CD4-positive, alpha-beta memory T cell (primary cell): Measurements from ENCODE around the gene TWIST1. TPM values are rescaled to one million over a fixed set of nuclear protein-coding genes. Genes with fewer than 3 reads are reported as not detected.

Experiments
- CTCF ChIA-PET: fragments of 350-600 bp; sonication (Branson Sonifier 250); formaldehyde crosslinking; loops from one replicate; lab custom pipeline; 2021; ENCODE audit warnings: inconsistent platforms; ENCODE audit not compliant: partially characterized antibody; lab: Charles Lee
- POLR2A ChIA-PET: fragments of 350-600 bp; sonication (Branson Sonifier 250); formaldehyde crosslinking; loops from one replicate; lab custom pipeline; 2021; ENCODE audit not compliant: partially characterized antibody; lab: Charles Lee
- DNase-seq, 5 donors: peaks; one replicate each; pipeline versions ENCODE4 v3.0.0 to v3.0.0-alpha.2; 2020 to 2022; ENCODE audit warnings: mixed read lengths in 1 of 5
- H3K27ac ChIP-seq: one replicate; pipeline ENCODE4 v1.7.0; 2013; ENCODE audit warnings: low read depth, low read length
- H3K27me3 ChIP-seq: 2 replicates; pipeline ENCODE4 v1.7.0; 2013; ENCODE audit warnings: mild to moderate bottlenecking, low read length, moderate library complexity; ENCODE audit not compliant: insufficient read depth
- H3K36me3 ChIP-seq: 2 replicates; pipeline ENCODE4 v1.7.0; 2013; ENCODE audit warnings: mild to moderate bottlenecking, low read length, moderate library complexity; ENCODE audit not compliant: insufficient read depth
- H3K4me1 ChIP-seq: 2 replicates; pipeline ENCODE4 v1.7.0; 2013; ENCODE audit warnings: mild to moderate bottlenecking, low read length, moderate library complexity; ENCODE audit not compliant: insufficient read depth
- H3K4me3 ChIP-seq, 2 donors: one replicate each; pipeline ENCODE4 v1.7.0; 2013; ENCODE audit warnings: low read length in 2 of 2, mild to moderate bottlenecking in 1 of 2
- H3K9me3 ChIP-seq, 2 donors: one replicate each; pipeline ENCODE4 v1.7.0; 2013; ENCODE audit warnings: low read length in 2 of 2, control low read depth in 1 of 2; ENCODE audit not compliant: control insufficient read depth in 1 of 2
- H3K27ac Mint-ChIP-seq, 7 donors: one replicate each; pipeline ENCODE4 v1.8.0; 2020 to 2021; ENCODE audit warnings: mixed read lengths in 7 of 7, mild to moderate bottlenecking in 6 of 7, inconsistent platforms in 3 of 7, moderate library complexity in 3 of 7
- H3K27me3 Mint-ChIP-seq, 2 donors: one replicate each; pipeline ENCODE4 v1.8.0; 2020 to 2021; ENCODE audit warnings: mixed read lengths in 2 of 2
- H3K36me3 Mint-ChIP-seq, 2 donors: one replicate each; pipeline ENCODE4 v1.8.0; 2020 to 2021; ENCODE audit warnings: mixed read lengths in 2 of 2, inconsistent platforms in 1 of 2, mild to moderate bottlenecking in 1 of 2
- H3K4me1 Mint-ChIP-seq, 4 donors: one replicate each; pipeline ENCODE4 v1.8.0; 2020 to 2021; ENCODE audit warnings: mixed read lengths in 4 of 4, mild to moderate bottlenecking in 1 of 4
- H3K4me3 Mint-ChIP-seq, 8 donors: one replicate each; pipeline ENCODE4 v1.8.0; 2020 to 2021; ENCODE audit warnings: mixed read lengths in 8 of 8, mild to moderate bottlenecking in 7 of 8, moderate library complexity in 6 of 8, inconsistent platforms in 3 of 8
- H3K9me3 Mint-ChIP-seq, 8 donors: one replicate each; pipeline ENCODE4 v1.8.0; 2020 to 2021; ENCODE audit warnings: mixed read lengths in 8 of 8, mild to moderate bottlenecking in 5 of 8, inconsistent platforms in 3 of 8, moderate library complexity in 1 of 8
- intact Hi-C: fragments of 100-400 bp; cut with micrococcal nuclease; formaldehyde crosslinking; loops from one replicate; pipeline ENCODE4 v1.15.1; 2023
- polyA plus RNA-seq, 2 donors: library from polyadenylated mRNA; unstranded; fragments of 300-500 nt; fragmentation: Illumina TruSeq; gene quantifications; one replicate each; pipeline ENCODE4 v1.2.3, GENCODE V29; 2021
- total RNA-seq, 2 experiments: library from RNA; stranded (reverse); gene quantifications; one replicate each; pipeline ENCODE4 v1.2.3, GENCODE V29; 2021

The TWIST1 gene
- total RNA-seq (not detected), polyA plus RNA-seq (not detected)

DNA sequence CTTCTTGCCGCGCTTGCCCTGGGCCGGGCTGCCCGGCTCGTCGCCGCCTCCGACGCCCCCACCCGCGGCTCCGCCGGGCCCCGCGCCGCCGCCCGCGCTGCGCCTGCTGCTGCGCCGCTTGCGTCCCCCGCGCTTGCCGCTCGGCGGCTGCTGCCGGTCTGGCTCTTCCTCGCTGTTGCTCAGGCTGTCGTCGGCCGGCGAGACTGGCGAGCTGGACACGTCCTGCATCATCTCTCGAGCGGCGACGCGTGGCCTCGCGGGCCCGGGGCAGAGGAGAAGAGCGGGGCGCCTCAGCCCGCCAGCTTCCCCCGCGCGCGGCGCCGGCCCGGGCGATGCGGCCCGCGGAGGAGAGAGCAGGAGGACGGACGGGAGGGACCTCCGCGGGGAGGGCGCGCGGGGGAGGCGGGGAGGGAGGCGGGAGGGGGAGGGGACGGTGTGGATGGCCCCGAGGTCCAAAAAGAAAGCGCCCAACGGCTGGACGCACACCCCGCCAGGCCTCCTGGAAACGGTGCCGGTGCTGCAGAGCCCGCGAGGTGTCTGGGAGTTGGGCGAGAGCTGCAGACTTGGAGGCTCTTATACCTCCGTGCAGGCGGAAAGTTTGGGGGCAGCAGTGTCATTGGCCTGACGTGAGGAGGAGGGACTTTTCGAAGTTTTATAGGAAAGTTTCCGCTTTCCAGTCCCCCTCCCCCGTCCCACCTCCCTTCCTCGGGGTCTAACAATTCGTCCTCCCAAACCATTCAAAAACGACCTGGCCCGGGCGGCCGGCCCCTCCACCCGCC lies at the start of gene TWIST1:
Gene TWIST1 (minus strand): TSS at position 546 of the 779 bp plus-strand sequence. CDS start 315 bp downstream, at position 231.
- Mint-ChIP-seq H3K27me3 (peaks cover 20 to 32% of the 10 kb centered on the region in 2 donors), H3K9me3 (peaks cover 0 to 10% (median 3%) of the 10 kb centered on the region in 8 donors), H3K4me3 (no peak within 1 kb of the TSS), H3K4me1 (peaks cover 0 to 2% (median under 1%) of the 10 kb centered on the region in 4 donors), H3K27ac (no peak within 1 kb of the TSS), H3K36me3 (no peaks in the 10 kb centered on the region)
- Histone ChIP-seq H3K4me1 (no peaks in the 10 kb centered on the region), H3K9me3 (no peaks in the 10 kb centered on the region), H3K27ac (no peak within 1 kb of the TSS), H3K4me3 (no peak within 1 kb of the TSS), H3K36me3 (no peaks in the 10 kb centered on the region), H3K27me3 (peaks cover 18% of the 10 kb centered on the region)
- POLR2A ChIA-PET: no interaction called here
- intact Hi-C loops: no loop called here
- no peak for DNase-seq
- CTCF ChIA-PET: no interaction called here

- Histone ChIP-seq H3K27me3 (no peaks in the 10 kb centered on the region), H3K27ac (no peak overlapping the region), H3K9me3 (no peaks in the 10 kb centered on the region), H3K4me1 (no peaks in the 10 kb centered on the region), H3K36me3 (no peaks in the 10 kb centered on the region), H3K4me3 (no peak overlapping the region)
- H3K4me1 Mint-ChIP-seq: no peaks in the 10 kb centered on the region
- H3K27me3 Mint-ChIP-seq: no peaks in the 10 kb centered on the region
- DNase-seq: no peak
- no peaks in the 10 kb centered on the region for H3K36me3 Mint-ChIP-seq
- H3K27ac Mint-ChIP-seq: no peak overlapping the region
- ChIA-PET POLR2A (no interaction called here), CTCF (no interaction called here)
- no peak overlapping the region for H3K4me3 Mint-ChIP-seq
- intact Hi-C loops: no loop called here
- H3K9me3 Mint-ChIP-seq: peaks cover 0 to 6% (median 0%) of the 10 kb centered on the region in 8 donors
Measured at GRCh38 chr7:19161671-19162070, 44.2 kb upstream of the TWIST1 start.

DNA sequence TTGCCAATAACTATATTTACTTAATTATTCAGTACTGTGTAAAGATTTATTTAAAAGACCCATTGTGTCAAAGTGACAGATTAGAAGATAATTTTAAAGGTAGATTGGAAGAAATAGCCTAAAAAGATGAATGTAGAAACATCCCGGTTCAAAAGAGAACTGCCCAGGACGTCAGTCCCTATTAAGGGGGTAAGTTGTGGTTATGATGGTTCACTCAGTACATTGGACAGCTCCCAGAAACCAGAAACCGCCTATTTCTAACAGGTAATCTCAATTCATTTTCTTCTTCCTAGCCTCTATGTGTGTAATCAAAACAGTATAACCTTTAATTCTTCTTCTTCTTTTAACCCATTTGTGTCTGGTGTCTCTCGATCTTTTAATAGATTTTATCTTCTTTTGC lies 29.3 kb upstream of the TWIST1 start:
- CTCF ChIA-PET: no interaction called here

GRCh38 chr7:19145434-19146115 lies 28.1 kb upstream of the TWIST1 start:
- no peaks in the 10 kb centered on the region for H3K9me3 ChIP-seq
- no peaks in the 10 kb centered on the region for H3K36me3 ChIP-seq
- H3K4me1 ChIP-seq: no peaks in the 10 kb centered on the region
- peaks cover 0 to 20% (median 9%) of the 10 kb centered on the region in 8 donors for H3K9me3 Mint-ChIP-seq
- H3K4me3 ChIP-seq: no peak overlapping the region
- H3K27ac Mint-ChIP-seq: no peak overlapping the region
- CTCF ChIA-PET: no interaction called here
- H3K27ac ChIP-seq: no peak overlapping the region
- no peaks in the 10 kb centered on the region for H3K36me3 Mint-ChIP-seq
- H3K27me3 Mint-ChIP-seq: peaks cover 12 to 15% of the 10 kb centered on the region in 2 donors
- no peak overlapping the region for H3K4me3 Mint-ChIP-seq
- intact Hi-C loops: no loop called here
- POLR2A ChIA-PET: no interaction called here
- H3K4me1 Mint-ChIP-seq: no peaks in the 10 kb centered on the region
- H3K27me3 ChIP-seq: no peaks in the 10 kb centered on the region
- no peak for DNase-seq

More for the DNA sequence above, 29.3 kb upstream of the TWIST1 start:
- no peak overlapping the region for H3K27ac ChIP-seq
- intact Hi-C loops: no loop called here
- no peaks in the 10 kb centered on the region for H3K9me3 ChIP-seq
- no peaks in the 10 kb centered on the region for H3K36me3 ChIP-seq
- Mint-ChIP-seq H3K27me3 (peaks cover 12 to 15% of the 10 kb centered on the region in 2 donors), H3K4me1 (no peaks in the 10 kb centered on the region), H3K9me3 (peaks cover 0 to 26% (median 10%) of the 10 kb centered on the region in 8 donors), H3K4me3 (no peak overlapping the region), H3K27ac (no peak overlapping the region), H3K36me3 (no peaks in the 10 kb centered on the region)
- DNase-seq: no peak
- no peak overlapping the region for H3K4me3 ChIP-seq
- POLR2A ChIA-PET: no interaction called here
- H3K27me3 ChIP-seq: no peaks in the 10 kb centered on the region
- H3K4me1 ChIP-seq: no peaks in the 10 kb centered on the region

- no peaks in the 10 kb centered on the region for H3K36me3 ChIP-seq
- Mint-ChIP-seq H3K36me3 (no peaks in the 10 kb centered on the region), H3K4me1 (no peaks in the 10 kb centered on the region), H3K9me3 (peaks cover 0 to 19% (median 9%) of the 10 kb centered on the region in 8 donors), H3K27ac (no peak within 1 kb of the TSS), H3K4me3 (no peak within 1 kb of the TSS), H3K27me3 (peaks cover 12 to 15% of the 10 kb centered on the region in 2 donors)
- ChIA-PET POLR2A (no interaction called here), CTCF (no interaction called here)
- H3K27me3 ChIP-seq: no peaks in the 10 kb centered on the region
- no peak within 1 kb of the TSS for H3K4me3 ChIP-seq
- H3K9me3 ChIP-seq: no peaks in the 10 kb centered on the region
- intact Hi-C loops: no loop called here
- no peaks in the 10 kb centered on the region for H3K4me1 ChIP-seq
- no peak within 1 kb of the TSS for H3K27ac ChIP-seq
- DNase-seq: no peak
Measured at GRCh38 chr7:19144661-19145433, 27.4 kb upstream of the TWIST1 start, which contains the start of gene FERD3L. Gene FERD3L, minus strand, starts transcription at chr7:19145421. Its CDS starts 59 bp downstream, at chr7:19145362.

GRCh38 chr7:19143881-19144574 lies 26.6 kb upstream of the TWIST1 start:
- Mint-ChIP-seq H3K9me3 (peaks cover 0 to 19% (median 9%) of the 10 kb centered on the region in 8 donors), H3K4me3 (no peak overlapping the region), H3K27ac (no peak overlapping the region), H3K4me1 (no peaks in the 10 kb centered on the region), H3K36me3 (no peaks in the 10 kb centered on the region), H3K27me3 (peaks cover 12 to 15% of the 10 kb centered on the region in 2 donors)
- intact Hi-C loops: no loop called here
- Histone ChIP-seq H3K9me3 (no peaks in the 10 kb centered on the region), H3K4me1 (no peaks in the 10 kb centered on the region), H3K27me3 (no peaks in the 10 kb centered on the region), H3K4me3 (no peak overlapping the region), H3K27ac (no peak overlapping the region), H3K36me3 (no peaks in the 10 kb centered on the region)
- ChIA-PET POLR2A (no interaction called here), CTCF (no interaction called here)
- DNase-seq: no peak
